B cell (primary cell): Measurements from ENCODE around the gene TXNRD3.

Source experiments
- EZH2 ChIP-seq: IDR thresholded peaks from 2 replicates; pipeline ENCODE4 v1.6.1; 2012; ENCODE audit warnings: borderline replicate concordance, low read depth, mild to moderate bottlenecking, moderate library complexity, low read length; ENCODE audit not compliant: insufficient read depth, poor library complexity, severe bottlenecking
- TF ChIP-seq, protein P1 (sequence below): fragments of 200-600 bp; IDR thresholded peaks from one replicate; pipeline ENCODE4 v1.8.0; 2022; ENCODE audit warnings: antibody characterized with exemption, mild to moderate bottlenecking

DNA sequence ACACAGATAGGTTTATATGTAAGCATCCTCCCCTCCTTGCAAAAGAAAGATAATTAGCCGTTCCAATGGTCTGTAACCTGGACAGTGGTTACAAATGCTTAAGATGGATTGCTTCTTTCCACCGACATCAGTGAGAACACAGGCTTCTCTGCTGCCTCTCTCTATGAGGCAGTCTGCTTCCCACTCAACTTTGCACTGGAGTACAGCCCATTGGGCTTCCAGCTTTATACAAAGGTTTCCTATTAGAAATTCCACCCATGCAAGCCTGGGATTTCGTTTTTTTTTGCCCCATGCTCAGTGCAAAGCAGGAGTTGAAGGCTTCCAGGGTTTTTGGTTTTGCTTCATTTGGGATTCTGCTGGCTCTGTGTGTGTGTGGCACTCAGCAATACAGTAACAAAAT is 48.9 kb downstream of the TXNRD3 start:
- TF ChIP-seq, protein P1, sequence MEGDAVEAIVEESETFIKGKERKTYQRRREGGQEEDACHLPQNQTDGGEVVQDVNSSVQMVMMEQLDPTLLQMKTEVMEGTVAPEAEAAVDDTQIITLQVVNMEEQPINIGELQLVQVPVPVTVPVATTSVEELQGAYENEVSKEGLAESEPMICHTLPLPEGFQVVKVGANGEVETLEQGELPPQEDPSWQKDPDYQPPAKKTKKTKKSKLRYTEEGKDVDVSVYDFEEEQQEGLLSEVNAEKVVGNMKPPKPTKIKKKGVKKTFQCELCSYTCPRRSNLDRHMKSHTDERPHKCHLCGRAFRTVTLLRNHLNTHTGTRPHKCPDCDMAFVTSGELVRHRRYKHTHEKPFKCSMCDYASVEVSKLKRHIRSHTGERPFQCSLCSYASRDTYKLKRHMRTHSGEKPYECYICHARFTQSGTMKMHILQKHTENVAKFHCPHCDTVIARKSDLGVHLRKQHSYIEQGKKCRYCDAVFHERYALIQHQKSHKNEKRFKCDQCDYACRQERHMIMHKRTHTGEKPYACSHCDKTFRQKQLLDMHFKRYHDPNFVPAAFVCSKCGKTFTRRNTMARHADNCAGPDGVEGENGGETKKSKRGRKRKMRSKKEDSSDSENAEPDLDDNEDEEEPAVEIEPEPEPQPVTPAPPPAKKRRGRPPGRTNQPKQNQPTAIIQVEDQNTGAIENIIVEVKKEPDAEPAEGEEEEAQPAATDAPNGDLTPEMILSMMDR, result no peak
- TF ChIP-seq EZH2, result no peak
